Coronary artery (tissue), 2 donors: Measurements from ENCODE around the gene HIF1AN.
A peak's percentile ranks its signal among the peaks of the same experiment; 100 is the strongest.

Source experiments
- DNase-seq: peaks from one replicate; pipeline ENCODE4 v3.0.0-alpha.2; 2017; ENCODE audit warnings: low spot score
- H3K27ac ChIP-seq, 2 donors: fragments of 200-600 bp; sonication (generic); one replicate each; pipeline ENCODE4 v1.5.1; 2016 to 2019
- H3K4me3 ChIP-seq: fragments of 200-600 bp; sonication (generic); 2 replicates; pipeline ENCODE4 v1.5.1; 2016; ENCODE audit warnings: mild to moderate bottlenecking, moderate library complexity
- TF ChIP-seq, protein P1 (sequence below): fragments of 200-600 bp; sonication (generic); IDR thresholded peaks from one replicate; pipeline ENCODE4 v1.5.1; 2019; ENCODE audit warnings: antibody characterized with exemption

The HIF1AN gene

DNA sequence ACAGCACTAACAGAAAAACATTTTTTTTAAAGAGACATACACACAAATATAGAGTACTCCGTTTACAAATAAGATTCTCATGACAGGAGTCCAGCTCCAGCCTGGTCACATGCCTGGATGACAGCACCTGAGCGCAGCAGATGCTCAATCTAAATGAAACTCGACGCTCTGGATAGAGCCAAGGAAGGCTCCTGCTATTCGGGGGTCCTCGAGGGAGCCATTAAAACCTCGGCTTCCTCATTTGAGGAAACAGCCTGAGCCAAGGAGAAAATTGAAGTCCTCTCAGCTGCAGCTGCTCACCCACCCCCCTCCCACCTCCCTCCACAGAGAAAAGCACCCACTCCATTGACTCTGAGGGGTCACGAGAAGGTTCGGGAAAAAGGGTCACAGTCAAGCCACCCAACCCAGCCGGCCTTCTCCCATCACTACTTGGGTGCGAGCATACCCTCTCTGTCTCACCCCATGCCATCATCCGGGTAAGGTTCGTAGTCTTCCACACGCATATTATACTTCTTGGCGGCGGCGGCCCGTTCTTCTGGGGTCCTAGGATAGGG, 6.7 kb upstream of the HIF1AN start:
- no peak for DNase-seq
- Histone ChIP-seq H3K4me3 (peak overlapping the region; percentile 97), H3K27ac (peak overlapping the region; percentile 58 to 91)
- TF ChIP-seq, protein P1, sequence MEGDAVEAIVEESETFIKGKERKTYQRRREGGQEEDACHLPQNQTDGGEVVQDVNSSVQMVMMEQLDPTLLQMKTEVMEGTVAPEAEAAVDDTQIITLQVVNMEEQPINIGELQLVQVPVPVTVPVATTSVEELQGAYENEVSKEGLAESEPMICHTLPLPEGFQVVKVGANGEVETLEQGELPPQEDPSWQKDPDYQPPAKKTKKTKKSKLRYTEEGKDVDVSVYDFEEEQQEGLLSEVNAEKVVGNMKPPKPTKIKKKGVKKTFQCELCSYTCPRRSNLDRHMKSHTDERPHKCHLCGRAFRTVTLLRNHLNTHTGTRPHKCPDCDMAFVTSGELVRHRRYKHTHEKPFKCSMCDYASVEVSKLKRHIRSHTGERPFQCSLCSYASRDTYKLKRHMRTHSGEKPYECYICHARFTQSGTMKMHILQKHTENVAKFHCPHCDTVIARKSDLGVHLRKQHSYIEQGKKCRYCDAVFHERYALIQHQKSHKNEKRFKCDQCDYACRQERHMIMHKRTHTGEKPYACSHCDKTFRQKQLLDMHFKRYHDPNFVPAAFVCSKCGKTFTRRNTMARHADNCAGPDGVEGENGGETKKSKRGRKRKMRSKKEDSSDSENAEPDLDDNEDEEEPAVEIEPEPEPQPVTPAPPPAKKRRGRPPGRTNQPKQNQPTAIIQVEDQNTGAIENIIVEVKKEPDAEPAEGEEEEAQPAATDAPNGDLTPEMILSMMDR: no peak

DNA sequence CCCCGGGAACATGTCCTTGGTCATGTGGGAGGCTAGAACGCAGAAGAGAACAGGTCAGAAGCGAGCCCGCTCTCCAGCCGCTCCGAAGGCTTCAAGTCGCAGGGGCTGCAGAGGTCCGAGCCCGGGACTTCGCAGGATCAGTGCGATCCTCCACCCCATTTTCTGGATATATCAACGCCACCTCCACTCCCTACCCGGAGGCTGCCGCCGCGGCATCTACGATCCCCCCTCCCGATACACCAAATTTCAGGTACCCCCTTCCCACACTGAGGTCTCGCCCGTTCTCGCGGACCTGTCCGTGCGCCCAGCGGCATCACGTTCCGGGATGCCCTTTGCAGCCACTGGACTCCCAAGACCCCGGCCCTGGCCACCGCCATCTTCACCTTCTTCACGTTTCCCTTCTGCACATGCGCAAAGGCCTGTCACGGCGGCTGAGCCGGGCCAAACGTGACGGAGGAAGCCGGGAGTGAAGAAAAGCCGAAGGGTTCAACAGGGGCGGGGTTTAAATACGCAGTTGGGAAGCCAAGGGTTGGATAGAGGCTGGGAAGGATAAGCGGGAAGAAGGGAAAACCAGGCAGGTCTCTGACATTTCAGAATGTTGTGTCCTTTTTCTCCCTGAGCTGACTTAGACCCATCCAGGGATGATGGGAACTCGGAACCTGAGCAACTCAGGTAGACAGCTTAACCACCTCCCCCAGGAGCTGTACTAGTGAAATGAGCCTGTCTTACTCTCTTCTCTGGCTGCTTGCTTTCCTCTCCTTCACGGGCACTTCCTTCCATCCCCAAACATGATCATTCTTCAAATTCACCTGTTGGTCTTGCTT, 6.1 kb upstream of the HIF1AN start, which contains the start of gene NDUFB8:
Gene NDUFB8 (minus strand): TSS at position 397 of the 824 bp plus-strand sequence. CDS start 20 bp downstream, at position 377.
- H3K27ac ChIP-seq: peak within 1 kb of the TSS; percentile 58 to 91
- TF ChIP-seq, protein P1: no peak
- H3K4me3 ChIP-seq: peak within 1 kb of the TSS; percentile 97
- DNase-seq: peak; percentile 88

DNA sequence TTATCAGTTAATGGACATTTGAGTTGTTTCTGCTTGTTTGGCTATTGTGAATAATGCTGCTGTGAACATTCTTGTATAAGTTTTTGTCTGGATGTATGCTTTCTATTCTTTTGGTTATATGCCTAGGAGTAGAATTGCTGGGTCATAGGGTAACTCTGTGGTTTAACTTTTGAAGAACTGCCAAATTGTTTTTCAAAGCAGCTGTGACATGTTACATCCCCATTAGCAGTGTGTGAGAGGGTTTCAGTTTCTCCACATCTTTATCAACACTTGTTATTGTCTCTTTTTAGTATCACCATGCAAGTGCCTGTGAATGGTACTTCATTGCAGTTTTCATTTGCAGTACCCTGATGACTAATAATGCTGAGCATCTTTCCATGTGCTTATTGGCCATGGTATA, 4.0 kb upstream of the HIF1AN start:
- H3K4me3 ChIP-seq: no peak overlapping the region
- TF ChIP-seq, protein P1: no peak
- no peak for DNase-seq
- H3K27ac ChIP-seq: no peak overlapping the region

DNA sequence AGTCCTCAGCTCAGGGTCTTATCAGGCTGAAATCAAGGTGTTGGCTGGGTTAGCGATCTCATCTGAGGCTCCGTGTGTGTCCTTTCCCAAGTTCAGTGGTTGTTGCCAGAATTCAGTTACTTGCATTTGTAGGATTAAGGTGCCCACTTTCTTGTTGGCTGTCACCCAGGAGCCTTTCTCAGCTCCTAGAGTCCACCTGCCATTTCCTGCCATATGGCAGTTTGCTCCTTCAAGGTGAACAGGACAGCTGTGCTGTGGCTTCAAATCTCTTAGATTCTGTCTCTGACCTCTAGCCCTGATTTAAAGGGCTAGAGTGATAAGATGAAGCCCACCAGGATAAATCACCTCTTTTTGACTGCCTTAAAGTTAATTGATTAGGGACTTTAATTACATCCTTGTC, 1.0 kb upstream of the HIF1AN start:
- Histone ChIP-seq H3K4me3 (peak overlapping the region; percentile 84), H3K27ac (peak overlapping the region in 1 of 2 donors; percentile 66)
- no peak for DNase-seq
- TF ChIP-seq, protein P1: no peak

DNA sequence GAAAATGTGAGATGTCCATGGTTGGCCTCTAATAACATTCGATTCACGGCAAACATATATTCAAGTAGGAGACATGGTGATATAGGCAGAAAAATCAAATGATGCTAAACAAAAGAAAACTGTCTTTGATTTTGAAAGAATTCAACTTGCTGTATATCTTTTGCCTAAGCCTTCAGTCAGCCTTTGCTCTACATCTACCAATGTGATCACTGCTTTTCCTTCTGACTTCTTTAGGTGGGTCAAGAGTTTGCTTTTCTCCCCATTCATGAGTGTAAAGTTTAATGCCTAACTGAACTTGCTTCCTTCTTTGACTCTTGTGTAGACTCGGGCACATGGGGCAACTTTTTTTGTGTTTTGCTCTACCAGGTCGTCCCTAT, 417 bp upstream of the HIF1AN start:
- TF ChIP-seq, protein P1: no peak
- Histone ChIP-seq H3K4me3 (peak overlapping the region; percentile 84), H3K27ac (peak overlapping the region; percentile 63 to 66)
- DNase-seq: no peak

DNA sequence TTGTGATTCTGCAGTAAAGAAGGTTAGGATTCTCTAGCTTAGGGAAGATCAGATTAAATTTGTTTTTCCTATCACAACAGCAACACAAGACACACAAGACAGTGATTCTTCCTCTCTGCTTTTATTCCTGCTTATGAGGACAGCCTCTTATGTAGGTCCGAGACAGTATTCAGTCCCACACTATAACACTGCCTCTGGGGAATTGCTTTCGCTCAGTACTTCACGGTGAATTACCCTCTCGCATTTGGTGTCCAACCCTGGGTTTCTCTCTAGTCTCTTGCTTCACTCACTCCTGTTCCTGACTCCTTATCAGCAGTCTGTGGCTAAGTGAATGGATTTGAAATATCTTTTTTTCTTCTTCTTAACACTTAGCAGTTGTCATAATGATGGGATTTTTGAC, 1.7 kb downstream of the HIF1AN start:
- TF ChIP-seq, protein P1: no peak
- Histone ChIP-seq H3K4me3 (no peak overlapping the region), H3K27ac (no peak overlapping the region)
- no peak for DNase-seq

DNA sequence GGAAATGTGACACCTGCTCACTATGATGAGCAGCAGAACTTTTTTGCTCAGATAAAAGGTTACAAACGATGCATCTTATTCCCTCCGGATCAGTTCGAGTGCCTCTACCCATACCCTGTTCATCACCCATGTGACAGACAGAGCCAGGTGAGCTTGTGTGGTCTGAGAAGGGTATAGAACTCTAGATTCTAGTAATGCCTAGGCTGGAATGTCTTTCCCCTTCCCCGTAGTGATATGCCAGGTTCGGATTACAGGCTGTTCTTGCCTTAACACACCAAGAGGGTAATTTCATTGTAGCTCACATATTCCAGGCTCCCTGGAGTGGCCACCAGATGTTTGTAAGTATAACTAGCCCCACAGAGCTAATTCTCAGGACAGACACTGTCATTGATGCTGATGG, 9.2 kb downstream of the HIF1AN start:
- no peak overlapping the region for H3K4me3 ChIP-seq
- no peak overlapping the region for H3K27ac ChIP-seq
- TF ChIP-seq, protein P1: no peak
- no peak for DNase-seq
